Measurements from ENCODE around the gene PARP4.
"Not testable (repeated sequence)": the region's sequence is repeated elsewhere in the genome, so short reads cannot be mapped to it uniquely, and the experiment has no call there.

PARP4 gene

DNA sequence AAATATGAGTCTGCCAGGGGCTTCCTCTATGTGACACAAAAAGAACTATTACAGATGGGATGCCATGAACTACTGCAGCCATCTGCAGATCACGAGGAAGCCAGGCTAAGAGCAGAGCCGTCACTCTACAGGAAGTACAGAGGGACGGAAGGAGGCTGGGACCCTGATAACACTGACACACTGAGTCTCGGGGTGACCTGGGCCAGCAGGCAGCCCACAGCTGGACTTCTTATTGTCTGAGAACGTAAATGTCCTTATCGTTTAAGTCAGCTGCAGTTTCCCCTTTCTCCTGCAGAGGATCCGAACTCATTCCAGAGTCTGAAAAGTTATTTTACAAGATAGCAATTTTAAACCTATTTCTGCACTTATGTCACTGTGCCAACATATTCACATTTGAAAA is 20.7 kb downstream of the PARP4 start:
- Histone ChIP-seq H3K4me3 (ENCODE audit: low read length, poor library complexity, severe bottlenecking) (no peak overlapping the region), H3K9ac (ENCODE audit: low read depth, low read length, poor library complexity, severe bottlenecking) (no peak overlapping the region), H3K9me2 (replicated peaks; ENCODE audit: low read depth, low read length) (no peaks in the 10 kb centered on the region), H3K4me1 (ENCODE audit: insufficient read depth, low read length, poor library complexity, severe bottlenecking) (no peaks in the 10 kb centered on the region), H3K79me2 (ENCODE audit: insufficient read depth, low read length) (no peaks in the 10 kb centered on the region), H3F3A (ENCODE audit: low read depth) (no peaks in the 10 kb centered on the region), H2AFZ (ENCODE audit: low read length) (no peak overlapping the region), H4K20me1 (ENCODE audit: insufficient read depth, low read length, poor library complexity, severe bottlenecking) (no peaks in the 10 kb centered on the region), H3K4me2 (ENCODE audit: low read depth, low read length, poor library complexity, severe bottlenecking) (no peak overlapping the region), H3K27me3 (ENCODE audit: insufficient read depth, low read length, poor library complexity, severe bottlenecking) (no peaks in the 10 kb centered on the region), H3K9me3 (ENCODE audit: insufficient read depth, low read depth, low read length) (no peaks in the 10 kb centered on the region), H3K36me3 (ENCODE audit: insufficient read depth, low read length) (peaks cover 74% of the 10 kb centered on the region; the same call in 1 of the 2 replicates)
- no peak for TF ChIP-seq EZH2phosphoT487 (IDR thresholded peaks at IDR 0.05; ENCODE audit: borderline replicate concordance)

DNA sequence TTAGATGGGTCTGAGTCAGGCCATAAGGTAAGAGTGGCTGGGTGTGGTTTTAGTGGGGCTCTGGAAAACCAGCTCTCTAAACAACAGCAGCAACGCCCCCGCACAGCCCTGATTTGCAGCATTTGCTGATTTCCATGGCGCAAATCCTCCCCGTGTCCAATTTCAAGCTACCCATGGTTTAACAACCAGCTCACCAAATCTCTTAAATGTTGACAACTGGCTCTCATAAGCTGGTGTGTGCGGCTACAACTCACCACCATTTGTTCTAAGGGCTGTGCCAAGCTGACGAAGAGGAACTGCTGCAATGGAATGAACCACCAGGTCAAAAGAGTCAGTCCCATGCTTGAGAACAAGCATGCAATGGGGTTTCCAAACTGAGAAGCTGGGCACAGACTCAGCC is 22.9 kb downstream of the PARP4 start:
- Histone ChIP-seq H3K9ac (ENCODE audit: low read depth, low read length, poor library complexity, severe bottlenecking) (no peak overlapping the region), H3K4me1 (ENCODE audit: insufficient read depth, low read length, poor library complexity, severe bottlenecking) (no peaks in the 10 kb centered on the region), H4K20me1 (ENCODE audit: insufficient read depth, low read length, poor library complexity, severe bottlenecking) (no peaks in the 10 kb centered on the region), H3K9me3 (ENCODE audit: insufficient read depth, low read depth, low read length) (no peaks in the 10 kb centered on the region), H3F3A (ENCODE audit: low read depth) (no peaks in the 10 kb centered on the region), H3K79me2 (ENCODE audit: insufficient read depth, low read length) (no peaks in the 10 kb centered on the region), H3K9me2 (replicated peaks; ENCODE audit: low read depth, low read length) (no peaks in the 10 kb centered on the region), H3K36me3 (ENCODE audit: insufficient read depth, low read length) (peaks cover 66% of the 10 kb centered on the region; the same call in 1 of the 2 replicates), H3K27me3 (ENCODE audit: insufficient read depth, low read length, poor library complexity, severe bottlenecking) (no peaks in the 10 kb centered on the region), H3K4me3 (ENCODE audit: low read length, poor library complexity, severe bottlenecking) (no peak overlapping the region), H3K4me2 (ENCODE audit: low read depth, low read length, poor library complexity, severe bottlenecking) (no peak overlapping the region), H2AFZ (ENCODE audit: low read length) (no peak overlapping the region)
- no peak for TF ChIP-seq EZH2phosphoT487 (IDR thresholded peaks at IDR 0.05; ENCODE audit: borderline replicate concordance)

DNA sequence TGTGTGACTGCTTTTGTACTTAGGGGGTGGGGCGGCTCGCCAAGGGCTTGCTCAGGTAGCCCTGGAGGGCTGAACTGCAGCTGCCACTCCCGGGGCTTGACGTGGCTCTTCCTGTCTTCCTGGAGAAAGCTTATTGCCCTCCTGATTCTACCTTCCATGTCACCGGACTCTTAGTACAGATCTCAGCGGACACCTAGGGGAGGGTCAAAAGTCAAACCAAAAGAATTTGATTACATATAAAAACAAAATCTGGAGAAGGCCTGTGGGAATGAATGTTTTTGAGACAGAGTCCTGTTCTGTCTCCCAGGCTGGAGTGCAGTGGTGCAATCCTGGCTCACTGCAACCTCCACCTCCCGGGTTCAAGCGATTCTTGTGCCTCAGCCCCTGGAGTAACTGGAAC is 24.5 kb downstream of the PARP4 start:
- H3K36me3 ChIP-seq (ENCODE audit: insufficient read depth, low read length) = peaks cover 59% of the 10 kb centered on the region; the same call in 1 of the 2 replicates

DNA sequence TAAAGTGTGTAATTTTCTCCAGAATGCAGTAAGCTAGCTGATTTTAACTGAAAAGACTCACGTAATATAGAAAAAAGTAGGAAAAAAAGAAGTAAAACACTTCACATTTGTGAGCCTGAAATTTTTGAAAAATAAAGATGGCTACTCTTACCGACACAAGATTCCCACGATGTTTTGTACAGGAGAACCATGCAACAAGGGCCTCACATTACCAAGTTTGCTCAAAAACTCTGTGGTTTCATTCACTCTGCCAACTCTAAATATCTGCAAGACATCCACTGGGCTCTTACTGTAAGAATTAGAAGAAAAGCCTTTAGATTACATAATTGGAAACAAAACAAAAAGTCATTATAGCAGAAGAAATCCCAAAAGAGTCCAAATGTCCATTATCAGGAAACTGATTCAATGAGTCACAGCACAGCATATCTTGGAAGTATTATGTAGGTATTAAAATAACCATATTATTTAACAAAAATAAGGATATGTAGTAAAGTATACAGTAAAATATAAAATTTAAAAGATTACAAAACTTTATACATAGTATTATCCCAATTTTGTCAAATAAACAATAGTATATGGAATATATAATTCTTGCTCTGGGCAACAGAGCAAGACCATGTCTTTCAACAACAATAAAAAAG is 26.4 kb downstream of the PARP4 start:
- H3F3A ChIP-seq (ENCODE audit: low read depth); H3K9me2 ChIP-seq (replicated peaks; ENCODE audit: low read depth, low read length); H3K4me3 ChIP-seq (ENCODE audit: low read length, poor library complexity, severe bottlenecking); H3K79me2 ChIP-seq (ENCODE audit: insufficient read depth, low read length); H3K27me3 ChIP-seq (ENCODE audit: insufficient read depth, low read length, poor library complexity, severe bottlenecking); H4K20me1 ChIP-seq (ENCODE audit: insufficient read depth, low read length, poor library complexity, severe bottlenecking); H3K4me1 ChIP-seq (ENCODE audit: insufficient read depth, low read length, poor library complexity, severe bottlenecking); H3K9me3 ChIP-seq (ENCODE audit: insufficient read depth, low read depth, low read length); H3K9ac ChIP-seq (ENCODE audit: low read depth, low read length, poor library complexity, severe bottlenecking); H2AFZ ChIP-seq (ENCODE audit: low read length); H3K4me2 ChIP-seq (ENCODE audit: low read depth, low read length, poor library complexity, severe bottlenecking): not testable (repeated sequence)
- peaks cover 57% of the 10 kb centered on the region; the same call in 1 of the 2 replicates for H3K36me3 ChIP-seq (ENCODE audit: insufficient read depth, low read length)

More for the DNA sequence above, 24.5 kb downstream of the PARP4 start:
- H2AFZ ChIP-seq (ENCODE audit: low read length); H3F3A ChIP-seq (ENCODE audit: low read depth); H3K4me3 ChIP-seq (ENCODE audit: low read length, poor library complexity, severe bottlenecking); H3K9ac ChIP-seq (ENCODE audit: low read depth, low read length, poor library complexity, severe bottlenecking); H3K79me2 ChIP-seq (ENCODE audit: insufficient read depth, low read length); H3K9me3 ChIP-seq (ENCODE audit: insufficient read depth, low read depth, low read length); H3K4me1 ChIP-seq (ENCODE audit: insufficient read depth, low read length, poor library complexity, severe bottlenecking); H4K20me1 ChIP-seq (ENCODE audit: insufficient read depth, low read length, poor library complexity, severe bottlenecking); H3K9me2 ChIP-seq (replicated peaks; ENCODE audit: low read depth, low read length); H3K4me2 ChIP-seq (ENCODE audit: low read depth, low read length, poor library complexity, severe bottlenecking); H3K27me3 ChIP-seq (ENCODE audit: insufficient read depth, low read length, poor library complexity, severe bottlenecking): not testable (repeated sequence)

DNA sequence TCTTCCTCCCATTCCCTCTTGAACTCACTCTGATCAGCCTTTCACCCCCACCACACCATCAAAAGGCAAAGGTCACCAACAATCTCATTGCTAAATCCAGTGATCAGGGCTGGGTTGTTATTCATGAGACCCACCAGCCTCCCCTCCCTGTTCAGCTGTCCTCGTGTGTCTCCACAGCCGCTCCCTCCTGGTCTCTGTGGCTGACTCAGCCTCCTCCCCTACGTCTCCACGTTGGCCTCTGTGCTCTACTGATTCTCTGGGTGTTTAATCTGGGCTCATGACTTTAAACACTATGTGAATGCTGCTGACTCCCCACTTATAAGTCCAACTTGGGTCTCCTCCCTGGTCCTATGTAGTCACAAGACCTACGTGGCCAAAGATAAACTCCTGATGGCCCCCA is 38.9 kb downstream of the PARP4 start:
- no peak overlapping the region for H2AFZ ChIP-seq (ENCODE audit: low read length)
- H3K9me3 ChIP-seq (ENCODE audit: insufficient read depth, low read depth, low read length) = no peaks in the 10 kb centered on the region
- no peak overlapping the region for H3K4me3 ChIP-seq (ENCODE audit: low read length, poor library complexity, severe bottlenecking)
- no peaks in the 10 kb centered on the region for H3K27me3 ChIP-seq (ENCODE audit: insufficient read depth, low read length, poor library complexity, severe bottlenecking)
- no peaks in the 10 kb centered on the region for H3K4me1 ChIP-seq (ENCODE audit: insufficient read depth, low read length, poor library complexity, severe bottlenecking)
- no peaks in the 10 kb centered on the region for H3F3A ChIP-seq (ENCODE audit: low read depth)
- no peaks in the 10 kb centered on the region for H3K9me2 ChIP-seq (replicated peaks; ENCODE audit: low read depth, low read length)
- no peaks in the 10 kb centered on the region for H4K20me1 ChIP-seq (ENCODE audit: insufficient read depth, low read length, poor library complexity, severe bottlenecking)
- TF ChIP-seq EZH2phosphoT487 (IDR thresholded peaks at IDR 0.05; ENCODE audit: borderline replicate concordance) = no peak
- TF ChIP-seq, protein P1, sequence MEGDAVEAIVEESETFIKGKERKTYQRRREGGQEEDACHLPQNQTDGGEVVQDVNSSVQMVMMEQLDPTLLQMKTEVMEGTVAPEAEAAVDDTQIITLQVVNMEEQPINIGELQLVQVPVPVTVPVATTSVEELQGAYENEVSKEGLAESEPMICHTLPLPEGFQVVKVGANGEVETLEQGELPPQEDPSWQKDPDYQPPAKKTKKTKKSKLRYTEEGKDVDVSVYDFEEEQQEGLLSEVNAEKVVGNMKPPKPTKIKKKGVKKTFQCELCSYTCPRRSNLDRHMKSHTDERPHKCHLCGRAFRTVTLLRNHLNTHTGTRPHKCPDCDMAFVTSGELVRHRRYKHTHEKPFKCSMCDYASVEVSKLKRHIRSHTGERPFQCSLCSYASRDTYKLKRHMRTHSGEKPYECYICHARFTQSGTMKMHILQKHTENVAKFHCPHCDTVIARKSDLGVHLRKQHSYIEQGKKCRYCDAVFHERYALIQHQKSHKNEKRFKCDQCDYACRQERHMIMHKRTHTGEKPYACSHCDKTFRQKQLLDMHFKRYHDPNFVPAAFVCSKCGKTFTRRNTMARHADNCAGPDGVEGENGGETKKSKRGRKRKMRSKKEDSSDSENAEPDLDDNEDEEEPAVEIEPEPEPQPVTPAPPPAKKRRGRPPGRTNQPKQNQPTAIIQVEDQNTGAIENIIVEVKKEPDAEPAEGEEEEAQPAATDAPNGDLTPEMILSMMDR (conservative IDR thresholded peaks at IDR 0.05; ENCODE audit: low read length) = no peak
- H3K36me3 ChIP-seq (ENCODE audit: insufficient read depth, low read length) = peaks cover 71% of the 10 kb centered on the region
- H3K4me2 ChIP-seq (ENCODE audit: low read depth, low read length, poor library complexity, severe bottlenecking) = no peak overlapping the region
- no peaks in the 10 kb centered on the region for H3K79me2 ChIP-seq (ENCODE audit: insufficient read depth, low read length)
- no peak overlapping the region for H3K9ac ChIP-seq (ENCODE audit: low read depth, low read length, poor library complexity, severe bottlenecking)

DNA sequence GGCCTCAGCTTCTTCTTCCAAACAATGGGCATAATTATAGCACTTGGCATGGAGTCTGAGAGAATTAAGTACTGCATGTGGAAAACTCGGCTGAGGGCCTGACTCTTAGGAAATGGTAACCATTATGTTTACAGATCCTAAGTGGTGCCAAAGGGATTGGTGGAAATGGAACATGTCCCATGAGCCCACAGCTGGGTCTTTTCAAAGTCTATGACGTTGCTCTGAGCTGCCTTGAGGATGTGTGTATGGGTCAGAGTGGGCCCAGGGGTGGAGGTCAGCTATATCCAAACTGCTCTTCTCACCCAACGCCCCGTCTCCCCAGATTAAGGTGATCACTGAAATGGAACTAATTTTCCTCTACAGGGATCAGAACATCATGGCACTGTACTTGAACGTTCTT is 40.4 kb downstream of the PARP4 start:
- peaks cover 78% of the 10 kb centered on the region for H3K36me3 ChIP-seq (ENCODE audit: insufficient read depth, low read length)
- not testable (repeated sequence) for H4K20me1 ChIP-seq (ENCODE audit: insufficient read depth, low read length, poor library complexity, severe bottlenecking); H3F3A ChIP-seq (ENCODE audit: low read depth); H2AFZ ChIP-seq (ENCODE audit: low read length); H3K9me3 ChIP-seq (ENCODE audit: insufficient read depth, low read depth, low read length); H3K4me1 ChIP-seq (ENCODE audit: insufficient read depth, low read length, poor library complexity, severe bottlenecking); H3K27me3 ChIP-seq (ENCODE audit: insufficient read depth, low read length, poor library complexity, severe bottlenecking); H3K4me3 ChIP-seq (ENCODE audit: low read length, poor library complexity, severe bottlenecking); H3K9ac ChIP-seq (ENCODE audit: low read depth, low read length, poor library complexity, severe bottlenecking); H3K4me2 ChIP-seq (ENCODE audit: low read depth, low read length, poor library complexity, severe bottlenecking); H3K9me2 ChIP-seq (replicated peaks; ENCODE audit: low read depth, low read length); H3K79me2 ChIP-seq (ENCODE audit: insufficient read depth, low read length)

Data from Loucy (cell line).